Neural cell (in vitro differentiated cells): ENCODE measurements around the gene USP6NL. TPM values are rescaled to one million over a fixed set of nuclear protein-coding genes. Genes with fewer than 3 reads are reported as not detected.

Source experiments
- H2AFZ ChIP-seq: fragments of 200-600, 300-800 bp; sonication (generic), shearing (Covaris generic); 2 replicates; pipeline ENCODE4 v1.6.0; 2014; ENCODE audit warnings: low read depth, mild to moderate bottlenecking, antibody characterized with exemption, low read length, moderate library complexity
- H3F3A ChIP-seq: fragments of 200-600 bp; shearing (Covaris generic); 2 replicates; pipeline ENCODE4 v1.6.1; 2016; ENCODE audit warnings: mild to moderate bottlenecking, moderate library complexity, mixed read lengths, antibody characterized with exemption, low read length; ENCODE audit not compliant: insufficient read depth, poor library complexity, severe bottlenecking
- H3K27ac ChIP-seq: fragments of 200-600, 300-800 bp; sonication (generic), shearing (Covaris generic); 2 replicates; pipeline ENCODE4 v1.5.1; 2014; ENCODE audit warnings: mild to moderate bottlenecking, low read length, moderate library complexity
- H3K27me3 ChIP-seq: fragments of 300-800, 200-600 bp; sonication (generic), shearing (Covaris generic); 2 replicates; pipeline ENCODE4 v1.6.0; 2014; ENCODE audit warnings: mild to moderate bottlenecking, low read depth, low read length, moderate library complexity; ENCODE audit not compliant: insufficient read depth
- H3K36me3 ChIP-seq: fragments of 300-800, 200-600 bp; sonication (generic), shearing (Covaris generic); 2 replicates; pipeline ENCODE4 v1.5.1; 2014; ENCODE audit warnings: mild to moderate bottlenecking, antibody characterized with exemption, low read length, moderate library complexity; ENCODE audit not compliant: insufficient read depth
- H3K4me2 ChIP-seq: fragments of 300-800, 200-600 bp; sonication (generic), shearing (Covaris generic); 2 replicates; pipeline ENCODE4 v1.6.0; 2014; ENCODE audit warnings: mild to moderate bottlenecking, low read length
- H3K4me3 ChIP-seq: fragments of 300-800, 200-600 bp; sonication (generic), shearing (Covaris generic); 2 replicates; pipeline ENCODE4 v1.5.1; 2014; ENCODE audit warnings: mild to moderate bottlenecking, low read length, moderate library complexity
- H3K79me2 ChIP-seq: fragments of 200-600 bp; shearing (Covaris generic); replicated peaks from 2 replicates; pipeline ENCODE4 v1.6.0; 2014; ENCODE audit warnings: mild to moderate bottlenecking, low read length, moderate library complexity; ENCODE audit not compliant: insufficient read depth
- H3K9ac ChIP-seq: fragments of 300-800, 200-600 bp; sonication (generic), shearing (Covaris generic); 2 replicates; pipeline ENCODE4 v1.6.1; 2016; ENCODE audit warnings: mild to moderate bottlenecking, low read length, mixed read lengths
- H3K9me2 ChIP-seq: fragments of 200-600 bp; shearing (Covaris generic); 2 replicates; pipeline ENCODE4 v1.6.1; 2016; ENCODE audit warnings: mild to moderate bottlenecking, low read length, mixed read lengths; ENCODE audit not compliant: insufficient read depth
- H3K9me3 ChIP-seq: fragments of 200-600, 300-800 bp; sonication (generic), shearing (Covaris generic); 2 replicates; pipeline ENCODE4 v1.6.1; 2016; ENCODE audit warnings: mild to moderate bottlenecking, mixed run types, low read length, moderate library complexity, mixed read lengths
- H4K20me1 ChIP-seq: fragments of 200-600 bp; shearing (Covaris generic); 2 replicates; pipeline ENCODE4 v1.6.1; 2016; ENCODE audit warnings: mild to moderate bottlenecking, mixed run types; ENCODE audit not compliant: insufficient read depth
- EP300 ChIP-seq: fragments of 450-650 bp; conservative IDR thresholded peaks from 2 replicates; pipeline ENCODE4 v1.6.1; 2014; ENCODE audit warnings: antibody characterized with exemption, mild to moderate bottlenecking, moderate library complexity; ENCODE audit not compliant: poor library complexity, severe bottlenecking
- EZH2 ChIP-seq: fragments of 200-600, 300-800 bp; shearing (Covaris generic), sonication (generic); IDR thresholded peaks from 2 replicates; pipeline ENCODE4 v1.6.1; 2014; ENCODE audit warnings: antibody characterized with exemption, low read length, borderline replicate concordance, mild to moderate bottlenecking; ENCODE audit not compliant: insufficient read depth, poor library complexity, severe bottlenecking
- MXI1 ChIP-seq: fragments of 450-650 bp; conservative IDR thresholded peaks from 2 replicates; pipeline ENCODE4 v1.6.1; 2014; ENCODE audit warnings: antibody characterized with exemption, mild to moderate bottlenecking; ENCODE audit not compliant: poor library complexity, severe bottlenecking
- POLR2AphosphoS5 ChIP-seq: IDR thresholded peaks from 2 replicates; pipeline ENCODE4 v1.6.1; 2012
- RAD21 ChIP-seq: fragments of 450-650 bp; conservative IDR thresholded peaks from 2 replicates; pipeline ENCODE4 v1.6.1; 2014; ENCODE audit warnings: antibody characterized with exemption, mild to moderate bottlenecking, moderate library complexity
- SMC3 ChIP-seq: fragments of 450-650 bp; conservative IDR thresholded peaks from 2 replicates; pipeline ENCODE4 v1.6.1; 2014; ENCODE audit warnings: antibody characterized with exemption, mild to moderate bottlenecking, moderate library complexity; ENCODE audit not compliant: poor library complexity
- TAF1 ChIP-seq: IDR thresholded peaks from 2 replicates; pipeline ENCODE4 v1.6.1; 2012; ENCODE audit warnings: low read depth
- polyA plus RNA-seq: library from polyadenylated mRNA; depleted of rRNA; stranded (reverse); fragments of >200 nt; gene quantifications from 2 replicates; pipeline ENCODE4 v1.2.3, GENCODE V29; 2014
- TF ChIP-seq, protein P1 (sequence below): fragments of 450-650 bp; IDR thresholded peaks from 2 replicates; pipeline ENCODE4 v1.5.1; 2014; ENCODE audit warnings: antibody characterized with exemption, mild to moderate bottlenecking, moderate library complexity; ENCODE audit not compliant: poor library complexity, severe bottlenecking
- TF ChIP-seq, protein P2 (sequence below): IDR thresholded peaks from 2 replicates; pipeline ENCODE4 v1.6.1; 2012; ENCODE audit warnings: borderline replicate concordance

Gene USP6NL
- polyA plus RNA-seq, 1 donor from 2014 or later: 39.9 TPM

GRCh38 chr10:11653758-11654471, 42.5 kb upstream of the USP6NL start:
- no peak overlapping the region for H3K27ac ChIP-seq
- no peaks in the 10 kb centered on the region for H3K36me3 ChIP-seq
- H3K9ac ChIP-seq: no peak overlapping the region
- no peak overlapping the region for H2AFZ ChIP-seq
- no peaks in the 10 kb centered on the region for H4K20me1 ChIP-seq
- H3K9me2 ChIP-seq: no peaks in the 10 kb centered on the region
- H3K27me3 ChIP-seq: no peaks in the 10 kb centered on the region
- no peak overlapping the region for H3K4me3 ChIP-seq
- H3K79me2 ChIP-seq: no peaks in the 10 kb centered on the region
- H3K9me3 ChIP-seq: no peaks in the 10 kb centered on the region
- H3K4me2 ChIP-seq: no peak overlapping the region
- no peak for TF ChIP-seq MXI1
- TF ChIP-seq, protein P1, sequence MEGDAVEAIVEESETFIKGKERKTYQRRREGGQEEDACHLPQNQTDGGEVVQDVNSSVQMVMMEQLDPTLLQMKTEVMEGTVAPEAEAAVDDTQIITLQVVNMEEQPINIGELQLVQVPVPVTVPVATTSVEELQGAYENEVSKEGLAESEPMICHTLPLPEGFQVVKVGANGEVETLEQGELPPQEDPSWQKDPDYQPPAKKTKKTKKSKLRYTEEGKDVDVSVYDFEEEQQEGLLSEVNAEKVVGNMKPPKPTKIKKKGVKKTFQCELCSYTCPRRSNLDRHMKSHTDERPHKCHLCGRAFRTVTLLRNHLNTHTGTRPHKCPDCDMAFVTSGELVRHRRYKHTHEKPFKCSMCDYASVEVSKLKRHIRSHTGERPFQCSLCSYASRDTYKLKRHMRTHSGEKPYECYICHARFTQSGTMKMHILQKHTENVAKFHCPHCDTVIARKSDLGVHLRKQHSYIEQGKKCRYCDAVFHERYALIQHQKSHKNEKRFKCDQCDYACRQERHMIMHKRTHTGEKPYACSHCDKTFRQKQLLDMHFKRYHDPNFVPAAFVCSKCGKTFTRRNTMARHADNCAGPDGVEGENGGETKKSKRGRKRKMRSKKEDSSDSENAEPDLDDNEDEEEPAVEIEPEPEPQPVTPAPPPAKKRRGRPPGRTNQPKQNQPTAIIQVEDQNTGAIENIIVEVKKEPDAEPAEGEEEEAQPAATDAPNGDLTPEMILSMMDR: no peak
- no peak for TF ChIP-seq POLR2AphosphoS5
- no peak for TF ChIP-seq TAF1
- no peak for TF ChIP-seq EZH2
- TF ChIP-seq, protein P2, sequence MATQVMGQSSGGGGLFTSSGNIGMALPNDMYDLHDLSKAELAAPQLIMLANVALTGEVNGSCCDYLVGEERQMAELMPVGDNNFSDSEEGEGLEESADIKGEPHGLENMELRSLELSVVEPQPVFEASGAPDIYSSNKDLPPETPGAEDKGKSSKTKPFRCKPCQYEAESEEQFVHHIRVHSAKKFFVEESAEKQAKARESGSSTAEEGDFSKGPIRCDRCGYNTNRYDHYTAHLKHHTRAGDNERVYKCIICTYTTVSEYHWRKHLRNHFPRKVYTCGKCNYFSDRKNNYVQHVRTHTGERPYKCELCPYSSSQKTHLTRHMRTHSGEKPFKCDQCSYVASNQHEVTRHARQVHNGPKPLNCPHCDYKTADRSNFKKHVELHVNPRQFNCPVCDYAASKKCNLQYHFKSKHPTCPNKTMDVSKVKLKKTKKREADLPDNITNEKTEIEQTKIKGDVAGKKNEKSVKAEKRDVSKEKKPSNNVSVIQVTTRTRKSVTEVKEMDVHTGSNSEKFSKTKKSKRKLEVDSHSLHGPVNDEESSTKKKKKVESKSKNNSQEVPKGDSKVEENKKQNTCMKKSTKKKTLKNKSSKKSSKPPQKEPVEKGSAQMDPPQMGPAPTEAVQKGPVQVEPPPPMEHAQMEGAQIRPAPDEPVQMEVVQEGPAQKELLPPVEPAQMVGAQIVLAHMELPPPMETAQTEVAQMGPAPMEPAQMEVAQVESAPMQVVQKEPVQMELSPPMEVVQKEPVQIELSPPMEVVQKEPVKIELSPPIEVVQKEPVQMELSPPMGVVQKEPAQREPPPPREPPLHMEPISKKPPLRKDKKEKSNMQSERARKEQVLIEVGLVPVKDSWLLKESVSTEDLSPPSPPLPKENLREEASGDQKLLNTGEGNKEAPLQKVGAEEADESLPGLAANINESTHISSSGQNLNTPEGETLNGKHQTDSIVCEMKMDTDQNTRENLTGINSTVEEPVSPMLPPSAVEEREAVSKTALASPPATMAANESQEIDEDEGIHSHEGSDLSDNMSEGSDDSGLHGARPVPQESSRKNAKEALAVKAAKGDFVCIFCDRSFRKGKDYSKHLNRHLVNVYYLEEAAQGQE: no peak
- no peak for TF ChIP-seq SMC3
- TF ChIP-seq EP300: no peak
- TF ChIP-seq RAD21: no peak
- no peaks in the 10 kb centered on the region for H3F3A ChIP-seq

DNA sequence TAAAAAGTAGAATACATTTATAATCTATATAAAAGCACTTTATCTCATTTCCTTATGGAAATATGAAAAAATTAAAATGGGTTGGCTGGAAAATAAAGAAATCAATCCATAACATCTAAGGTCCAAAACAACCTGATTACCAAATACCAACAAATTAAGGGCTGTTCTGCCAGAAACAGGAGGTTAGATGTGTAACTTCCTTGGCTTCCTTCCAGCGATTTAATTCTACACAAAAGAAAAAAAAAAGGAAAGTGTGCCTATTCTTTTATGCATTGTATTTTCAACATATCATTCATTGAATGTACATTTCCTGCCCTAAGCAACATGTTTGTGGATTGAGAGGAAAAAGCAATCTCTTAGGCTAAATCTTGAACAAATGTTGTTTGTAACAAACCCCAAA, 36.2 kb upstream of the USP6NL start:
- Histone ChIP-seq H3K9me2 (no peaks in the 10 kb centered on the region), H3F3A (no peaks in the 10 kb centered on the region), H2AFZ (no peak overlapping the region), H3K27me3 (no peaks in the 10 kb centered on the region), H3K79me2 (no peaks in the 10 kb centered on the region), H3K9ac (no peak overlapping the region), H3K9me3 (no peaks in the 10 kb centered on the region), H3K27ac (no peak overlapping the region), H3K4me3 (no peak overlapping the region), H3K36me3 (no peaks in the 10 kb centered on the region), H3K4me2 (no peak overlapping the region), H4K20me1 (no peaks in the 10 kb centered on the region)
- TF ChIP-seq RAD21 (no peak), TAF1 (no peak), POLR2AphosphoS5 (no peak), SMC3 (no peak), EP300 (no peak), MXI1 (no peak), EZH2 (no peak)
- TF ChIP-seq, protein P1: no peak
- TF ChIP-seq, protein P2: no peak
